Stimulated activated CD8-positive, alpha-beta memory T cell treated with anti-CD3 and anti-CD28 coated beads, Interleukin-2, amount 100 ng/mL, for 48 hours (primary cell): Measurements from ENCODE around the gene POLR3H.

ENCODE experiments used
- DNase-seq, 2 donors: peaks; one replicate each; pipeline ENCODE4 v3.0.0-alpha.2; 2020; ENCODE audit warnings: low read depth in 2 of 2

The POLR3H gene

DNA sequence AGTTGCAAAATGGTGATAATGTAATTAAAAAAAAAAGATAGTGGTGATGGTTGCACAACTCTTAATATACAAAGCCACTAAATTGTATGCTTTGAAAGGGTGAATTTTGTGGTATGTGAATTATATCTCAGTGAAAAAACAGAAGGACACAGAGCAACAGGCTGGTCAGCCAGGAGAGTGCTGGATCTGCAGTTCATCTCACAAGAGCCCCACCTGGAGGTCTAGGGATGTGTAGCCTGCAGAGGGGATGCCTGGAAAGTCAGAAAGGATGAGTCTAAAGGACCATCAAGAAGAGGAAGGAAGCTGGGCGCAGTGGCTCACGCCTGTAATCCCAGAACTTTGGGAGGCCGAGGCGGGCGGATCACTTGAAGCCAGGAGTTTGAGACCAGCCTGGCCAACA lies 9.0 kb downstream of the POLR3H start:
- DNase-seq, result no peak

DNA sequence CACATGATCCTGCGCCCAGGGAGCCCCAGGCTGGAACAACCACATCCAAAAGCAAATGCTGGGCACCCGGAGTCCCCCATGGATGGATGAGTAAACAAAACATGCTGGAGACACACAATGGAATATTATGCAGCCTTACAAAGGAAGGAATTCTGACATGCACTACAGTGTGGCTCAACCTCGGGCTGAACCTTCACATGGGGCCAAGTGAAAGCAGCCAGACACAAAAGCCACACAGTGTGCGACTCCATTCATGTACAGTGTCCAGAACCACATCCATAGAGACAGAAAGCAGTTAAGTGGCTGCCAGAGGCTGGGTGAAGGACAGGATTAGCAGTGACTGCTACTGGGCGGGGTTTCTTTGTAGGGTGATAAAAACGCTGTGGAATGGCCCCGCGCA lies 10.1 kb downstream of the POLR3H start:
- no peak for DNase-seq

DNA sequence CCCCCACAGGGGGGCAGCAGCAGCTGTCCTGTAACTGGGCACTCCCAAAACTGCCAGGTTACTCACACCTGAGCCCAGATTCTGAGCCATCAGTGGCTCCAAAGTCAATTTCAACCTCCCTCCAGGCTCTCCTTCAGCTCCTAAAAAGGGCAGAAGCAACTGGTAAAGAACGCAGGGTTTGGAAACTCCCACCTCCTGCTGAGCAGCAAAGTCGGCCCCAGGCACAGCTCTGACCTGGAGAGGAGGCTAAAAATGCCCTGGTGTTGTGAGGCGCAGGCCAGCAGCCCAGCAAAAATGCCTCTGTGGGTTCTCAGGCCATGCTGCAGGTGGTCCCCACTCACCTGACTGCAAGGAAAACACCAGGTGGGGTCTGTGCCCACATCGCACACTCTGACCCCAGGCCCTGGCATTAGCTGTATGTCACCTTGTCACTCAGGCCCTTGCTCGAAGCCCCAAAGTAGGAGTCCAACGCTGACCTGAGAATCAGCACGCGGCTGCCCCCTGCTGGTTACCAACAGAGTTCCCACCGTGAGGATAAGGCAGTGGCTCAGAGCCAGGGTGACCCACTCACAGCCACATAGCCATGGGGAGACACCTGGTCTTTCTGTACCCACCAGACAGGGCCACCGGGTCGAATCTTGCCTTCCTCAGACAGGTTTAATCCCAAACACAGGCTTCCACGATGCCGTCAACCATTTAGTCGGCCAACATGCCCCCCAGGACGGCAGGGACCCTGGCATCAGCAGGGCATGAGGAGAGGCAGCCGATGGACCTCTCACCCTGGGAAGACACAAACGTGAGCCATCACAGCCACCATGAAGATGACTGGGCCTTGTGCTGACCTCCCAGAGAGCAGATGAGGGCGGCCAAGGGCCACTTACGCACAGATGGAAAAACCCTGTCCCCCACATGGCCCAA lies 11.1 kb downstream of the POLR3H start:
- peak; percentile 58 to 63 for DNase-seq

DNA sequence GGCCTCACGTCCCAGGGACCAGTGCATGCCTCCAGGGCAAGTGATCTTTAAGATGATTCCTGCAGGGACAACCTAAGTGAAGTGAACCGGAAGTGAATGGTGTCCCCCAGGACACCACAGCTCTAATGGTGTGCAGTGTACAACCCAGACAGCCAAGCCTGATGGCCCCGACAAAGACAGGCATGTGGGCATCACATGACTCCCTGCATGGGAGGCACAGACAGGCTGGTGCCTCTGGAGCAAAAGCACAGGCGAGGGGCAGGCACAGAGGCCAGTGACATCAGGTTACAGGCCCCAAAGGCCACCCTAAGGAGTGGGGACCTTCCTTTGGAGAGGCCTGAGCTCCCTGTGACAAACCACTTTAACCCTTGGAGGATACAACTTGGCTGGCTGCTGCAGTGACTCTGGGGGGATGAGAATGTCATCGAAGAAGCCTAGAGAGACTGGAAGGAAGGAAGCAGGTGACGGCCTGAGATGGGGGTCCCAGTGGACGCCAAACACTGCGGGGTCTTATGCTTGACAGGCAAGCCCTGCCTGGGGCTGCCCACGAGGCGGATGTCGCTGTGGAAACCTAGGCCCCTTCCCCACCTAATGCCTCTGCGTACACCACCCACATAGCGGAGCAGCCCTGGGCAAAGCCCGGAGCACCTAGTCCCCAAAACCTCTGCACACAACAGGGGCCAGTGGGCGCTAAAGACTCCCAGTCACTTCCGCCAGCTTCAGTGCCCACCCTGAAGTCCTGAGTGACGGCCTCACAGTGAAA lies 12.4 kb downstream of the POLR3H start:
- DNase-seq, result no peak

DNA sequence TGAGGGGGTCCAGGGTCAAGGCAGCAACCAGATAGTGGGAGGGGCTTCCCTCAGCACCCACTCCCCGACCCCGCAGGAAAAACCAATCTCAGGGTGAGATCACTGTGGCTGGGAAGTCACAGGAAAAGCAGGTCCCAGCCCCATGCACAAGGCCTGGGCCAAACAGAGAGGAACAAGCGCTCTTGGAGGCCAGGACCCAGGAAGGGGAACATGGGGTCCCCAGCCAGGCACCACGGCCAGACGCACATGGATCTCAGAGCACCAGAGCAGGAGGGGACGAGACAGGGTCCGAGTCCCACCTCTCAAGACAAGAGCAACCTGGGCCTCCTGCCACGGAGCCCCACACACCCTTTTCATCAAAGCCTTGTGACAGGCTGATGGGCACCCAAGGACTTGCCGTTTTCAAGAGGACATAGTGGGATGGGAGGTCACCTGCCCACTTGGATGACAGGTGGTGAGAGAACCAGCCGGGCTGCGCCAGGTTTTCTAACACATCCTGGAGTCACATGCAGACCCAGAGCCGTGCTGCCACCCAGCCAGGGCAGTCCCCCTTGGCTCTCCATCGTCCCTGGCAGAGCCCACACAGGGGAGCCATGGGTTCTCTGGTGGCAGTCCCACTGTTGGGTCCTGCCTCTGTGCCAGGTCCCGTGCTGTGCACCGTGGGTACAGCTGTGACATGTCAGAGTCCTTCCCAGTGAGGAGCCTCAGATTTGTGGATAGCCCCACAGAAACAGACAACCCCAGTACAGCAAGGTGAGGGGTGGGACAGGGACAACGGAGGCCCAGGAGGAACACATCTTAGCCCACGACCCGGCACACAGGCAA lies 13.2 kb downstream of the POLR3H start:
- DNase-seq, result no peak

DNA sequence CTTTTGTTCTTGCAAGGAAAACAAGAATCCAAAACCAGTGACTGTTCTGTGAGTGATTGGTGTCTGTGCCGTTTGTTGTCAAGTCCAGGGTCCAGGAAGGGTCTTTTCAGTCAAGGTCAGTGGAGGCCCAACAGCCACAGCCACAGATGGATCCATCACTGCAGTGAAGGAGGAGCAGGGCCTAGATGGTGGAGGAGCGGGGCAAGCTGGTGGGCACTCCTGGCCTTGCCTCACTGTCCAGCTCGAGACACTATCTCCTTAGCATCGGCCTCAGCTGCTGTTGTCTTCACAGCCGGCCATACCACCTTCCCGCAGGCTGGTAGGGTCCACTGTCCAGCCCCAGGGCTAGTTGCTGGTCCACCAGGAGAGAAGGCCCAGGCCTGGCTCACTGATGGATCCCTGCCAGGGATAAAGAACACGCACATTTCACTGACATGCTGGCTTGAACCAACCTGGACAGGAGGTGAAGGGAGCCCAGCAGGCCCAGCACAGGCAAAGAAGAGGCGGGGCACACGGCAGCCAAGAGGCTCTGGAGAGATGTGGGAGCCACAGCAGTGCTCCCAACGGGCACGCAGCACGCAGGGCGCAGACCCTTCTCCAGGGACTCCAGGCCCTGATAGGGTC lies 15.2 kb downstream of the POLR3H start:
- DNase-seq, result no peak

DNA sequence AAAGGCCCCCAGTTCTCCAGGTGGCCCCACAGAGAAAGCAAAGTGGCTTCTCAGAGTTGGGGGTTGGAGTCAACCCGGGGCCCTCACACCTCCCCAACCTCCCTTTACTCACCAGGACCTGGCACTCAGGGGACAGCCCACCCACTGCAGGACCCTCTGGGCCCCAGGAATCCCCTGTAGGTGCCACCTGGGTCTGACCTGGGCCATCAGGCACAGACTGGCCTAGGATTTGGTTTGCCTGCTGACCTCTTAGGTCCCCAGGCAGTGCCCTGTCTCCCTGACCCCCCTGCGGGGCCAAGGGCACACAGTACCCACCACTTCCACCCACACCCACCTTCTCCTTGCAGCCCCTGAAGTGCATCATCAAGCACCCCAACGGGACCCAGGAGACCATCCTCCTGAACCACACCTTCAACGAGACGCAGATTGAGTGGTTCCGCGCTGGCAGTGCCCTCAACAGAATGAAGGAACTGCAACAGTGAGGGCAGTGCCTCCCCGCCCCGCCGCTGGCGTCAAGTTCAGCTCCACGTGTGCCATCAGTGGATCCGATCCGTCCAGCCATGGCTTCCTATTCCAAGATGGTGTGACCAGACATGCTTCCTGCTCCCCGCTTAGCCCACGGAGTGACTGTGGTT lies 16.0 kb downstream of the POLR3H start:
- no peak for DNase-seq

DNA sequence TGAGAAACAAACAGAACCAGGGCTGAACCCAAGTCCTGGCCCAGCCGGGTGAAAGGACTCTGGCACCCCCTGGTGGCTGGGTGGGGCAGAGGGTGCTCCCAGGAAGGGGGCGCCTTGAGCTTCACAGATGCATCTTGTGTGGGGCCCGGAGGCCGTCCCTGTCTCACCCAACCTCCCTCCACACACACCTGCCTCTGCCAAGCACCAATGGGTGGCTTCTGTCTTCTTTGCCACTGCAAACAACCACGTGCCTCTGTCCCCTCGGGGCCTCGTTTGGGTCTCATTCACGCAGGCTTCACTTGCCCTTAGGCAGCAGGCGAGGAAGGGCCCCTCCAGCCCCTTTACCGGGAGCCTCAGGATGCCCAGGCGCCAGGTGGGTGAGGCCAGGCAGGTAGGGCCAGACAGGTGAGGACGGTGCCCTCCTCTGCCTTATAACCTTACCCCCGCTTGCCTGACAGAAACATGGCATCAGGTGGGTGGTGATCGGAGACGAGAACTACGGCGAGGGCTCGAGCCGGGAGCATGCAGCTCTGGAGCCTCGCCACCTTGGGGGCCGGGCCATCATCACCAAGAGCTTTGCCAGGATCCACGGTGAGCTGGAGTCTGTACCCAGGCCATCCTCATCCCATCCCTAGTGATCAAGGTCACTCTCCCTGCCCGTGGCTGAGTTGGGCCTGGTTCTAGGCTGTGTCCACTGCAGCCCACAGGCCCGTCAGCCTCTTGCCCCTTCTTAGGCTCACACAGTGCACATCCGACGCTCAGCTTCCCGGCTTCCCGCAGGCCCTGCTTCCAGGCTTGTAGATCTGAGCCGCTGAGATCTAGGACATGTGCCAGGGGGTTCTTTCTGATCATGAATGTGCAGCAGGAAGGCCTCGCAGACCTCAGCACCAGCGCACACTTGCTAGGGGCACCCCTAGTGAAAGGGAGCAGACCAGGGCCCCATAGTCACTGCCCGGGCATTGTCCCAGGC lies 17.2 kb downstream of the POLR3H start:
- peak; percentile 42 to 60 for DNase-seq

DNA sequence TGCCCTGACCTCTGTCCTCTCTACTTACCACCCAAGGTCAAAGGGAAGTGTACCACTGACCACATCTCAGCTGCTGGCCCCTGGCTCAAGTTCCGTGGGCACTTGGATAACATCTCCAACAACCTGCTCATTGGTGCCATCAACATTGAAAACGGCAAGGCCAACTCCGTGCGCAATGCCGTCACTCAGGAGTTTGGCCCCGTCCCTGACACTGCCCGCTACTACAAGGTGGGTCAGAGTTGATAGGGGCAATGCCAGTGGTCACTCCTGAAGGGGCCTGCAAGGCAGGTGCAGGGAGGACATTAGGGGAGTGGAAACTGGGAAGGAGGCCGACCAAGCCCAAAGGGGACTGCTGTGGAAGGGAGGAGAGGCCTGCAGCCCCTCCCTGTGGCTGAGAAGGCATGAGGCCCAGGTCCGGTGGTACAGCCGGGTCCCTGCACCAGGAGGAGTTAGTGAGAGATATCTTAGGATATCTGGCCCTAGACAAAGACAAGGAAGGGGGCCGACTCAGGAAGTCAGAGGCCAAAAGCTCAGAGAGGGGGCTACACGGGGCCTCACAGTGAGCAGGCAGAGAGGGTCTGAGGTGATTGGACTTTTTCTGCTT lies 17.9 kb downstream of the POLR3H start:
- no peak for DNase-seq

DNA sequence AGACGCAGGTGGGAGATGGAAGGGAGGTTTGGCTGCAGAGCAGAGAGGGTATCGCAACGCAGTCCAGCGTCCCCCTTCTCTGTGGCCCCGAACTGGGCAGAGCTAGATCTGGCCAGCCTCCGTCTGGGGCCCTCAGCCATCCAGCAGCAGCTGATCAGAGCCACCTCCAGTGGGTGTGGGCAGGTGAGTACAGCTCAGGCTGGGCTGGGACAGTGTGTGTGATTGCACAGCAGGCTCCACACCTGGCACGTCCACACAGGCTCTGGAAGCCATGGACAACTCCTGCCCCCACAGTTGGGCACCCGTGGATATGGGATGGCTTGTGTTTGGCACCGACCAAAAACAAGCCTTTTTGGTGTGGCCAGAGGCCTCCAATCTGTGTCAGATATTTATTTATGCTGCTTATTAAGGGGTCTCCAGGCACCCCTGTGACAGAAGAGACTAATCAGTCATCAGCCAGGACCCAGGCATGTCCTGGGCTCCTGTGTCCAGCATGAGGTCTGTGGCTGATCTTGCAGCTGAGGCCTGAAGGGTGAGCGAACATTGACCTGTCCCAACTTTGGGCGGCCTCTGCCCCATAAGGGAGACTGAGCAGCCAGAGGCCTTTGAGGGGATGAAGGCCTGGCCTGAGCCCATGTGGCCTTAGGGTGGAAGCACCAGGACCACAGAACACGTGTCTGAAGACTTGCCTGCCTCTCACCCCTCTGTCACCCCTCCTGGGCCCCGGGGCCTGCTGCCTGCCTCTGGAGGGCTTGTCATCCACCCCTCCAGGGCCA lies 18.6 kb downstream of the POLR3H start:
- no peak for DNase-seq

DNA sequence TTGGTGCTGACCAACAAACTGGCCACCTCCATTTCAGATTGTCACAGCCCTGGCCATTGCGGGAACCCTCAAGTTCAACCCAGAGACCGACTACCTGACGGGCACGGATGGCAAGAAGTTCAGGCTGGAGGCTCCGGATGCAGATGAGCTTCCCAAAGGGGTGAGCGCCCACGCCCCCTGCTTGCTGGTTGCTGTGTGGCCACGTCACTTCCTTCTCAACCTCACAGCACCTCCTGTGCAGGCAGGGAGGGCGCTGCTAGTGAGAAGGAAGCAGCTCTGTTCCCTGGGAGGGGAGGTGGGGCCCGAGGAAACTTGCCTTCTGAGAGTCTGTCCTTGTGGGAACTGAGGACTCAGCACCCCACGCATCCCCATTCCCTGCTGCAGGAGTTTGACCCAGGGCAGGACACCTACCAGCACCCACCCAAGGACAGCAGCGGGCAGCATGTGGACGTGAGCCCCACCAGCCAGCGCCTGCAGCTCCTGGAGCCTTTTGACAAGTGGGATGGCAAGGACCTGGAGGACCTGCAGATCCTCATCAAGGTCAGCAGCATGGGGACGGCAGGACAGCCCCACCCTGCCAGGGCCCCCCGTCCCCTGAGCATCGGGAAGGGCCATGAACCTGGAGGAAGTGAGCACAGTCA lies 19.3 kb downstream of the POLR3H start:
- DNase-seq, result peak; percentile 32 to 49

DNA sequence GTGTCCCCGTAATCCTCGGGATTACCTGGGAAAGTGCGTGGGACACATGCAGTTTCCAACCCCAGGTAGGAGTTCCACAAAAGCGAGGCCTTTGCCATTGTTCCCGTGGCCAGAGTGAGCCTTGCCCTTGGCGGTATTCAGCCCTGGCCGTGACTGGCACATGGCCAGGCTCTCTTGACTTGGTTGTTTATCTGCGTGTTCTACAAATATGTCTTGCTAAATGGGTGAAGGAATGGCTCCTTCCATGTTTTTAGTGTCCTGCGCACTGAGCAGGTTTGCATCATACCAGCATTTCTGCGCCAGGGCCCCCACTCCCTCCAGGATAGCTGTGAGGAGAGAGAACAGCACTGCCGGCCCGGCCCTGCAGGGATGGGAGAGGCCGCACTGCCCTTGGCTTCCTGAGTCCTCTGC lies 20.0 kb downstream of the POLR3H start:
- no peak for DNase-seq

DNA sequence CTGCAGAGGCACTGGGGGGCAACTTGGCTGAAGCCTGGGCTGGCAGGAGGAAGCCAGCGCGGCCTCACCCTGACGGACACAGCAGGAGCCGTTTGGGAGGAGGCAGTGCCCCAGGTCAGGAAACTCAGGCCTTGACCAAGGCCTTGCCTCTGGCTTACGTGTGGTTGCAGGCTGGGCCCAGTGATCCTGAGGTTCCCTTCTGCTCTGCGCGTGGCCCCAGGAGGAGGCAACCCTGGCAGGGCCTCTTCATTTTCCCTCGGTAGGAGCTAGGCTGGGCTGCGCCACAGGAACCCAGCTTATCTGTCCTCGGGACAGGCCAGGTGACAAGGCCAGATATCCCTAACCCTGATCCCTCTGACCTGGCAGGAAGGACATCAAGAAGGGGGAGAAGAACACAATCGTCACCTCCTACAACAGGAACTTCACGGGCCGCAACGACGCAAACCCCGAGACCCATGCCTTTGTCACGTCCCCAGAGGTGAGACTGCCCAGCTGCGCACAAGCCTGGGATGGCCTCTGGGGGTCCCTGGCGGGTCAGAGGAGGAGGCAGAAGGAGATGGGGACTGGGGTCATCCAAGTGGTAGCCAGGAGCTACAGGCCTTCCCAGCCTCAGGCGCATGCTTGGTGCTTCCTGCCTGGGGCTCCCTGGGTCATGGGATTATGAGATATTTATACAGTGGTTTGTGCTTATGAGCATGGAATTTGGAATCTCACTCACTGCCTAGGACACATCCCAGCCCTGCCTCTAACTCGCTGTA lies 20.6 kb downstream of the POLR3H start:
- no peak for DNase-seq

DNA sequence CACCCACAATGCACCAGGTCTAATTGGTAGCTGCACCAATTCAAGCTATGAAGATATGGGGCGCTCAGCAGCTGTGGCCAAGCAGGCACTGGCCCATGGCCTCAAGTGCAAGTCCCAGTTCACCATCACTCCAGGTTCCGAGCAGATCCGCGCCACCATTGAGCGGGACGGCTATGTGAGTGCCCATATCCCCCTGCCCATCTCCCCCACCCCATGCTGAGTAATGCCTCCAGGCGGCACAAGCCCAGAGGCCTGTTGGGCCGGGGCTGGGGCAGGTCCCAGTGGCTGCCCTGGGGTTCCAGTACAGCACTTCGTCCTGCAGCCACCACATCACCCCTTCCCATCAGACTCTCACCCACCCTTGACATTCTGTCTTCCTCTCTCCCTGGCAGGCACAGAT lies 21.5 kb downstream of the POLR3H start:
- DNase-seq, result no peak

DNA sequence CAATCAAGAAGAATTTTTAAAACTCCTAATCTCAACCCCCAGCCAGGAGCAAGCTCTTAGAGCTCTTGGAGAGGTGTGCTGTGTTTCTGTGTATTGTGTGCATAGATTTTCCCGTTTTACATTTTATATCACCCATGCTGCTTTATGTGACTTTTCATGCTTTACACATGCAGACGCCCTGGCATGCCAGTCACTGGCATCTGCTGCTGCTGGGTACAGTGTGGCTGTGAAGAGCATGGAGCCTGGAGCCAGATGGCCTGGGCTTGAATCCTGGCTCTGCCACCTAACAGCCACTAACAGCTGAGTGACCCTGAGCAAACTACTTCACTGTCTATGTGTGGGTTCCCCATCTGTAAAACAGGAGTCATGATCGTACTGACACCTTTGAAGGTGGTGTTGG lies 23.1 kb downstream of the POLR3H start:
- no peak for DNase-seq

DNA sequence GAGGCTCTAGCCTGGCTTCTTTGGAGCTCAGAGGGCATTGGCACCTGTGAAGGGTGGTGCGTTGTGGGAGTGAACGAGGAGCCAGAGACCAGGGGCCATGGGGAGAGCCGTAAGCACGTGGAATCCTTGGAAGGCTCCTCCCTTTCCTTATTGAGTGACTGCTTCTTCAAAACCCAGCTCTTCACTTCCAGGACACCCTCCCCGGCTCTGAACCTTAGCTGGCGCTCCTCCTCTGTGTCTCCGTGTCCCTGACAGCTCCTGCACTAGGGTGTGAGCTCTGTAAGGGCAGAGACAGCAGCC lies 26.3 kb downstream of the POLR3H start:
- no peak for DNase-seq

DNA sequence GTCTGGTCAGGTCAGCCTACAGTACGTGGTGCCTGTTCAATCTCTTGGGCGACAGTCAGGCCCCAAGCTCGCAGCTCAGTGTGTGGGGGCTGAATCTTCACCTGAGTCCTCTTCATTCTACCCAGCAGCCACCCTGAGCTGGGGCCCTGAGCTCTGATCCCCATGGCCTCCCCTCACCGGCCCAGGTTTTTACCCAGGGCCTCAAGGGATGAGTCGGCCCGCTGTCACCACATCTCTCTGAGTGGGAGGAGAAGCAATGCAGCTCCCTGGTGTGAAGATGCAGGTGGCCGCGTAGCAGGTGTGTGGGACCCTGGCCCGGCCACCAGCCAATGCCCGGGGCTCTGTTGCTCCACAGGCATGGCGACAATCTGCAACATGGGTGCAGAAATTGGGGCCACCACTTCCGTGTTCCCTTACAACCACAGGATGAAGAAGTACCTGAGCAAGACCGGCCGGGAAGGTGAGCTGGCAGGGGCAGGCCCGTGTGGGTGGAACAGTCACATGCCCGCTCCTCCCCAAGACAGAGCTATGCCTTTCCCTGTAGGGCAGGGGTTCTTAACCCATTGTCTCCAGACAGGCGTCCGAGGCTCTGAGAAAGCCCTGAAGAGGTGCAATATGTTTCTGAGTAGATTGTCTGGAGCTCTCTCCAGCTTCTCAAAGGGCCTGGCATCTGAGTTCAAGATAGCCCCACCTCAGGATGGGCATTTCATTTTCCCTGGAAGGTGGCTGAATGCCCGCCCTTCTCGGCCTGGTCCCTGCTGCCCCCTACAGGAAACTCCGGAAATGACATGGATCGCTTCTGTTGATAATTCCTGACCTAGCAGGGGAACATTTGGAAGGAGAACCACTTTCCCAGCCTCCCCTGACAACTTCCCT lies 26.9 kb downstream of the POLR3H start:
- DNase-seq, result peak in 1 of 2 donors; percentile 43
